RWPE2 (cell line): ENCODE data around the gene BRCA2.

Experiments
- ATAC-seq: fragments of 200-7000 bp; cut with Tn5 transposase; 3 replicates; pipeline ENCODE4 v1.9.1; 2021; ENCODE audit warnings: low read depth
- DNase-seq: peaks from one replicate; pipeline ENCODE4 v3.0.0-alpha.2; 2020; ENCODE audit warnings: low spot score
- H3K27ac ChIP-seq: fragments of 450-650 bp; 2 replicates; pipeline ENCODE4 v1.5.1; 2017; ENCODE audit warnings: mild to moderate bottlenecking; ENCODE audit not compliant: poor library complexity, severe bottlenecking
- H3K27me3 ChIP-seq: fragments of 250-450 bp; sonication (Bioruptor Pico); 2 replicates; pipeline ENCODE4 v1.5.1; 2021; ENCODE audit warnings: mild to moderate bottlenecking, moderate library complexity; ENCODE audit not compliant: insufficient read depth, poor library complexity, severe bottlenecking
- H3K36me3 ChIP-seq: fragments of 250-450 bp; sonication (Bioruptor Pico); 2 replicates; pipeline ENCODE4 v1.5.1; 2020; ENCODE audit warnings: low read depth, mild to moderate bottlenecking, moderate library complexity
- H3K4me1 ChIP-seq: fragments of 250-450 bp; sonication (Bioruptor Pico); 2 replicates; pipeline ENCODE4 v1.5.1; 2021; ENCODE audit warnings: mild to moderate bottlenecking, moderate library complexity; ENCODE audit not compliant: insufficient read depth, poor library complexity, severe bottlenecking
- H3K4me3 ChIP-seq: fragments of 250-450 bp; sonication (Bioruptor Pico); 2 replicates; pipeline ENCODE4 v1.5.1; 2021; ENCODE audit warnings: mild to moderate bottlenecking, moderate library complexity; ENCODE audit not compliant: severe bottlenecking
- H3K9me3 ChIP-seq: fragments of 250-450 bp; sonication (Bioruptor Pico); 2 replicates; pipeline ENCODE4 v1.5.1; 2021; ENCODE audit warnings: mild to moderate bottlenecking, moderate library complexity; ENCODE audit not compliant: severe bottlenecking
- TF ChIP-seq, protein P1 (sequence below): fragments of 450-650 bp; IDR thresholded peaks from one replicate; pipeline ENCODE4 v1.5.1; 2017; ENCODE audit warnings: mild to moderate bottlenecking, moderate library complexity; ENCODE audit not compliant: poor library complexity, severe bottlenecking

BRCA2 gene

DNA sequence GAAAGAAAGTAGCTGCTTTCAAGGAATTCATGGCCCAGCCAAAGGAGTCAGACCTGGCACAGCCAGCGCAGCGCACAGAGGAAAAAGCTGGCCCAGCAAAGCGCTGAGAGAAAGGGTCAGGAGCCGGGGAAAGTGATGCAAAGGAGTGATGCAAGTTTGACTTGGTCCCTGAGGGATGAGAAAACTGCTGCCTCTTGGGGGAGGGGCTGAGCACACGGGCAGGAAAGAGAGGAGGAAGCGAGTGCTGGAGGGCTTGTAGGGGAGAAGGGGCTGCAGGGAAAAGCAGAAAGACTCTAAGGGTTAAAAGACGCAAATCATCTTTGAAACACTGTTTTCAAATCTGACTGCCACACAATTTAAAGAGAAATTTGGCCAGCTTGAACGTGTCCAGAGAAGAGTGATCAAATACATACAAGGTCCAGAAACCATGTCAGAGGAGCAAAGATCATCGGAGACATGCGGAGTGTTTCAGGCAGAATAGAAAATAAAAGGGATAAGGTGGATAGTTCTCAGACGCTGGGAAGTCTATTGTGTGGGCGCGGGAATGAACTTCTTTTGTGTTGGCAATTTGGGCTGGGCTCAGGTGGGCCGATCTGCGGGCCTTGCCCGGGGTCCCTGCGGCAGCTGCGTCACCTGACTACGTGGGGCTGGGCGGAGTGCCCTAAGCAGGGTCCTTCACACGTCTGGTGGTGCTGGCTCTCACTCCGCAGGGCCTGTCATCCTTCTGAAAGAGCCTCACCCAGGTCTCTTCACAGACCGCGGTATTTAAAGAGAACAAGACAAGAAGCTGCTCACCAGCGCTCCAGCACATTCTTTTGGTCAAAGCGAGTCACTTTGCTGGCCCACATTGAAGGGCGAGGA lies 94.5 kb downstream of the BRCA2 start:
- DNase-seq, result no peak
- Histone ChIP-seq H3K36me3 (no peaks in the 10 kb centered on the region), H3K27ac (no peak overlapping the region), H3K4me3 (no peak overlapping the region), H3K4me1 (no peaks in the 10 kb centered on the region), H3K9me3 (no peaks in the 10 kb centered on the region), H3K27me3 (no peaks in the 10 kb centered on the region)
- no peak for ATAC-seq
- TF ChIP-seq, protein P1, sequence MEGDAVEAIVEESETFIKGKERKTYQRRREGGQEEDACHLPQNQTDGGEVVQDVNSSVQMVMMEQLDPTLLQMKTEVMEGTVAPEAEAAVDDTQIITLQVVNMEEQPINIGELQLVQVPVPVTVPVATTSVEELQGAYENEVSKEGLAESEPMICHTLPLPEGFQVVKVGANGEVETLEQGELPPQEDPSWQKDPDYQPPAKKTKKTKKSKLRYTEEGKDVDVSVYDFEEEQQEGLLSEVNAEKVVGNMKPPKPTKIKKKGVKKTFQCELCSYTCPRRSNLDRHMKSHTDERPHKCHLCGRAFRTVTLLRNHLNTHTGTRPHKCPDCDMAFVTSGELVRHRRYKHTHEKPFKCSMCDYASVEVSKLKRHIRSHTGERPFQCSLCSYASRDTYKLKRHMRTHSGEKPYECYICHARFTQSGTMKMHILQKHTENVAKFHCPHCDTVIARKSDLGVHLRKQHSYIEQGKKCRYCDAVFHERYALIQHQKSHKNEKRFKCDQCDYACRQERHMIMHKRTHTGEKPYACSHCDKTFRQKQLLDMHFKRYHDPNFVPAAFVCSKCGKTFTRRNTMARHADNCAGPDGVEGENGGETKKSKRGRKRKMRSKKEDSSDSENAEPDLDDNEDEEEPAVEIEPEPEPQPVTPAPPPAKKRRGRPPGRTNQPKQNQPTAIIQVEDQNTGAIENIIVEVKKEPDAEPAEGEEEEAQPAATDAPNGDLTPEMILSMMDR, result no peak

DNA sequence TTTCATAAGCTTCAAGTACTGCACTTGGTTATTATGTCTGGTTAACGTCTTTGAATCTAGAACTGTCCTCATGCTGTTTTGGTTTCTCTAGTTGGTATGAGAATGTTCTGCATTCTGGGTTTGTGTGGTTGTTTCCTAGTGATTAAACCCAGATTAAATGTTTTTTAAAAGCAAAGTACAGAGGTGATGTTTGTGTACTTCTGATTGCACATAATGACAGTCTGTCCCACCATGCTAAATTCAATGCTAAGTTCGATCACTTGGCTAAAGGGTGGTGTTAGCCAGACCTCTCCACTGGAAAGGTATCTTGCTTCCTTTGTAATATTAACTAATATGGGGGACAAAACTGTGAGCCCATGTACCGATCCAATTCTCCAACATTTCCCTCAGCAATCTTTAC lies 98.0 kb downstream of the BRCA2 start:
- ATAC-seq, result no peak
- no peak for DNase-seq
- H3K27ac ChIP-seq, result no peak overlapping the region
- TF ChIP-seq, protein P1, result no peak
- no peaks in the 10 kb centered on the region for H3K27me3 ChIP-seq
- H3K36me3 ChIP-seq, result no peaks in the 10 kb centered on the region
- H3K9me3 ChIP-seq, result no peaks in the 10 kb centered on the region
- no peaks in the 10 kb centered on the region for H3K4me1 ChIP-seq
- no peak overlapping the region for H3K4me3 ChIP-seq

DNA sequence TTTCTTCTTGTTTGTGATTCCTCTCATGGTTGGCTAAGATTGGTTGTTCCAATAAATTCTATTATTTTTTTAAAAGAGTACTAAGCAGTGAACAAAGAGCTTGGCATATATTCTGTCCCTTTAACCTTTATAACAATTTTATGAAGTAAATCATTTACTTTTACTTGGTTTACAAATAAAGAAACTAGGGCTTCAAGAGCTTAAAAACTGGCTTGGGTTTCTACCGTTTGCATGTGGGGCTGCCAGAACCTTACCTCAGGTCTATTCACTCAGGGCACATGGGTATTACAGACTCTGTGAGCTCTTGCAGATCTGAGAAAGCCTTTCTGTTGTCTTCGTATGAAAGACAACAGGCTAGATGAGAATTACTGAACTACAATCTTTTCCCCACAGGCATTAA lies 99.3 kb downstream of the BRCA2 start:
- no peaks in the 10 kb centered on the region for H3K4me1 ChIP-seq
- H3K4me3 ChIP-seq, result no peak overlapping the region
- no peaks in the 10 kb centered on the region for H3K9me3 ChIP-seq
- TF ChIP-seq, protein P1, result no peak
- H3K27ac ChIP-seq, result no peak overlapping the region
- DNase-seq (no peak), ATAC-seq (no peak)
- H3K36me3 ChIP-seq, result no peaks in the 10 kb centered on the region
- H3K27me3 ChIP-seq, result no peaks in the 10 kb centered on the region

DNA sequence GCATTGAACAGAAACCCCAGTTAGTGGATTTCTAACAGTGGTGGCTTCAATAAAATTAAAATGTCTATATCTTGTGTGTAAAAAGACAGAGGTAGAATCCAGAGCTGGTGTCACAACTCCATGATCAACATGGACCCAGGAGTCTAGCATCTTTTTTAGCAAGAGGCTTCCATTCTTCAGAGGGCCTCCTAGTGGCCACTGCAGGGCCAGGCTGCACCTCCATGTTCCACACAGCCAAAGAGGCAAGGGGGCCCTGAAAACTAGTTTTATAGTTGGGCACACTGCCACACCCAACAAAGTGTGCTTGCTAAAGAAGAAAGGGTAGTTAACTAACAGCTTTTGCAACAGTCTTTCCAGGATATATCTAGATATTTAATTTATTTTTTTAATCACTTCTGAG lies 99.7 kb downstream of the BRCA2 start:
- TF ChIP-seq, protein P1, result peak; percentile 30
- H3K4me3 ChIP-seq, result no peak overlapping the region
- DNase-seq, result no peak
- no peaks in the 10 kb centered on the region for H3K9me3 ChIP-seq
- H3K4me1 ChIP-seq, result no peaks in the 10 kb centered on the region
- H3K27ac ChIP-seq, result no peak overlapping the region
- no peaks in the 10 kb centered on the region for H3K27me3 ChIP-seq
- H3K36me3 ChIP-seq, result no peaks in the 10 kb centered on the region
- no peak for ATAC-seq

DNA sequence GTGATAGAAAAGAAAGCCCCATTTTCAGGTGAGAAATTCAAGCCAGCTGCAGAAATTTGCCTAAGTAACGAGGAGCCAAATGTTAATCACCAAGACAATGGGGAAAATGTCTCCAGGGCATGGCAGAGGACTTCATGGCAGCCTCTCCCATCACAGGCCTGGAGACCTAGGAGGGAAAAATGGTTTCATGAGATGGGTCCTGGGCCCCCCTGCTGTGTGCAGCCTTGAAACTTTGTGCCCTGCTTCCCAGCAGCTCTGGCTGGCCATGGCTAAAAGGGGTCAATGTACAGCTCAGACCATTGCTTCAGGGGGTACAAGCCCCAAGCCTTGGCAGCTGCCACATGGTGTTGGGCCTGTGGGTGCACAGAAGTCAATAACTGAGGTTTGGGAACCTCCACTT lies 102.7 kb downstream of the BRCA2 start:
- H3K36me3 ChIP-seq, result no peaks in the 10 kb centered on the region
- no peaks in the 10 kb centered on the region for H3K4me1 ChIP-seq
- no peak overlapping the region for H3K4me3 ChIP-seq
- H3K27ac ChIP-seq, result no peak overlapping the region
- ATAC-seq (no peak), DNase-seq (no peak)
- TF ChIP-seq, protein P1, result no peak
- H3K9me3 ChIP-seq, result no peaks in the 10 kb centered on the region
- H3K27me3 ChIP-seq, result no peaks in the 10 kb centered on the region
